PC-9 (cell line): ENCODE data around the gene LAMC2. TPM values are rescaled to one million over a fixed set of nuclear protein-coding genes. Genes with fewer than 3 reads are reported as not detected.

Source experiments
- BruUV-seq: library from RNA; stranded (reverse); fragments of 400-500 nt; replicated peaks from 2 replicates; lab custom pipeline; 2021; lab: Mats Ljungman, UMichigan
- CTCF ChIA-PET: fragments of 300-600 bp; sonication (Branson Sonifier 250); formaldehyde crosslinking; loops from one replicate; lab custom pipeline; 2022; ENCODE audit warnings: antibody characterized with exemption; lab: Charles Lee
- POLR2A ChIA-PET: fragments of 300-600 bp; sonication (Branson Sonifier 250); formaldehyde crosslinking; loops from one replicate; lab custom pipeline; 2022; ENCODE audit warnings: antibody characterized with exemption; ENCODE audit not compliant: unreplicated experiment; lab: Charles Lee
- DNase-seq, 2 experiments: peaks; one replicate each; pipeline versions ENCODE4 v3.0.0 to v3.0.0-alpha.2; 2015 to 2022; ENCODE audit warnings: mixed read lengths in 1 of 2
- H2AFZ ChIP-seq: fragments of 200-600 bp; sonication (generic); 2 replicates; pipeline ENCODE4 v1.8.1; 2017; ENCODE audit warnings: antibody characterized with exemption
- H3F3A ChIP-seq: fragments of 200-600 bp; sonication (generic); 2 replicates; pipeline ENCODE4 v1.8.1; 2017; ENCODE audit warnings: antibody characterized with exemption, mild to moderate bottlenecking, low read depth; ENCODE audit not compliant: insufficient read depth
- H3K27ac ChIP-seq: fragments of 200-600 bp; sonication (generic); 2 replicates; pipeline ENCODE4 v1.6.1; 2016; ENCODE audit warnings: mixed run types
- H3K27me3 ChIP-seq: fragments of 200-600 bp; sonication (generic); 2 replicates; pipeline ENCODE4 v1.6.1; 2016; ENCODE audit warnings: low read depth, mixed run types; ENCODE audit not compliant: insufficient read depth
- H3K36me3 ChIP-seq: fragments of 200-600 bp; sonication (generic); 2 replicates; pipeline ENCODE4 v1.6.1; 2016; ENCODE audit warnings: low read depth, mixed run types
- H3K4me1 ChIP-seq: fragments of 200-600 bp; sonication (generic); replicated peaks from 2 replicates; pipeline ENCODE4 v1.6.1; 2016; ENCODE audit warnings: mixed run types; ENCODE audit not compliant: insufficient read depth
- H3K4me2 ChIP-seq: fragments of 200-600 bp; sonication (generic); 2 replicates; pipeline ENCODE4 v1.6.1; 2017; ENCODE audit warnings: mixed run types
- H3K4me3 ChIP-seq: fragments of 200-600 bp; sonication (generic); 2 replicates; pipeline ENCODE4 v1.6.1; 2016; ENCODE audit warnings: mixed run types
- H3K79me2 ChIP-seq: fragments of 200-600 bp; sonication (generic); 2 replicates; pipeline ENCODE4 v1.6.1; 2017; ENCODE audit warnings: low read depth, mixed run types
- H3K9me2 ChIP-seq: fragments of 200-600 bp; sonication (generic); 2 replicates; pipeline ENCODE4 v1.8.1; 2017; ENCODE audit warnings: mild to moderate bottlenecking; ENCODE audit not compliant: insufficient read depth
- H3K9me3 ChIP-seq: fragments of 200-600 bp; sonication (generic); 2 replicates; pipeline ENCODE4 v1.8.1; 2016; ENCODE audit warnings: low read depth; ENCODE audit not compliant: insufficient read depth
- H4K20me1 ChIP-seq: fragments of 200-600 bp; sonication (generic); 2 replicates; pipeline ENCODE4 v1.8.1; 2017; ENCODE audit not compliant: insufficient read depth
- CTCF ChIP-seq: fragments of 200-600 bp; sonication (generic); conservative IDR thresholded peaks from 2 replicates; pipeline ENCODE4 v1.6.1; 2017; ENCODE audit warnings: mixed run types, antibody characterized with exemption, mild to moderate bottlenecking, moderate library complexity
- EZH2 ChIP-seq: fragments of 200-600 bp; sonication (generic); IDR thresholded peaks from 2 replicates; pipeline ENCODE4 v1.8.0; 2017; ENCODE audit warnings: antibody characterized with exemption, low read depth
- intact Hi-C: fragments of 100-400 bp; cut with micrococcal nuclease; formaldehyde crosslinking; loops from one replicate; pipeline ENCODE4 v1.10.0; 2022; ENCODE audit not compliant: unreplicated experiment
- total RNA-seq: library from RNA; stranded (reverse); gene quantifications from 2 replicates; pipeline ENCODE4 v1.2.3, GENCODE V29; 2021

Gene LAMC2
- total RNA-seq, 1 experiment from 2014 or later, result 109 TPM

DNA sequence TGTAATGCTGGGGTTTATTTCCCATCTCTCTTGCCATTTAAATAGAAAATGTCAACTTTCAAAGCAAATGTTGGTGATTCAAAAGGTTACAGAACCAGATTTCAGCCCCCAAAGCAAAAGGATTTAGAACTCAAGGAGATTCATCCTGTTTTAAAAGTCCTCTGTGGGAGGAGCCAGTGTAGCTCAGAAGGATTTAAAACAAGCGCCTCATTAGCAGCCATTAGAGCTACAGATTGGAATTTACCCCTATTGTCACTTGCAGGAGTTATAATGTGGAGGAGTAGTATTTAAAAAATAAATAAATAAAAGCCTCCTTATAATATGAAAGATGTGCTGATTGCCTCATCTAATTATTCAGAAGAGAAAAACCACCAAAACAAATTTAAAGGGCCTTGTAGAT lies 107.8 kb downstream of the LAMC2 start:
- DNase-seq, result no peak
- Histone ChIP-seq H3K4me1 (no peaks in the 10 kb centered on the region), H3K79me2 (no peaks in the 10 kb centered on the region), H3K9me2 (no peaks in the 10 kb centered on the region), H3K36me3 (no peaks in the 10 kb centered on the region), H3K4me3 (no peak overlapping the region), H2AFZ (no peak overlapping the region), H3K9me3 (no peaks in the 10 kb centered on the region), H3K27me3 (no peaks in the 10 kb centered on the region), H3K4me2 (no peak overlapping the region), H3K27ac (no peak overlapping the region), H3F3A (no peaks in the 10 kb centered on the region), H4K20me1 (no peaks in the 10 kb centered on the region)
- TF ChIP-seq EZH2, result no peak
- no peak for TF ChIP-seq CTCF
- intact Hi-C loops, result no loop called here
- ChIA-PET POLR2A (no interaction called here), CTCF (no interaction called here)
- no TSS peak for BruUV-seq

Other genes with a start within 250 kb of the LAMC2 start
- not detected in 2 replicates for gene SHCBP1L, start 233.1 kb upstream of the LAMC2 start, total RNA-seq
- 95.5 and 121 TPM in 2 replicates for gene LAMC1, start 162.8 kb upstream of the LAMC2 start, total RNA-seq
- gene NMNAT2, start 232.1 kb downstream of the LAMC2 start, total RNA-seq, result 22.5 and 29.2 TPM in 2 replicates